GM21529 (cell line): ENCODE results near the gene KCTD16.

ENCODE experiments used
- ATAC-seq: cut with Tn5 transposase; IDR thresholded peaks from one replicate; pipeline ENCODE4 v1.9.1; 2021; ENCODE audit not compliant: unreplicated experiment

The KCTD16 gene

GRCh38 chr5:144504929-144505577, 334.4 kb downstream of the KCTD16 start:
- no peak for ATAC-seq

DNA sequence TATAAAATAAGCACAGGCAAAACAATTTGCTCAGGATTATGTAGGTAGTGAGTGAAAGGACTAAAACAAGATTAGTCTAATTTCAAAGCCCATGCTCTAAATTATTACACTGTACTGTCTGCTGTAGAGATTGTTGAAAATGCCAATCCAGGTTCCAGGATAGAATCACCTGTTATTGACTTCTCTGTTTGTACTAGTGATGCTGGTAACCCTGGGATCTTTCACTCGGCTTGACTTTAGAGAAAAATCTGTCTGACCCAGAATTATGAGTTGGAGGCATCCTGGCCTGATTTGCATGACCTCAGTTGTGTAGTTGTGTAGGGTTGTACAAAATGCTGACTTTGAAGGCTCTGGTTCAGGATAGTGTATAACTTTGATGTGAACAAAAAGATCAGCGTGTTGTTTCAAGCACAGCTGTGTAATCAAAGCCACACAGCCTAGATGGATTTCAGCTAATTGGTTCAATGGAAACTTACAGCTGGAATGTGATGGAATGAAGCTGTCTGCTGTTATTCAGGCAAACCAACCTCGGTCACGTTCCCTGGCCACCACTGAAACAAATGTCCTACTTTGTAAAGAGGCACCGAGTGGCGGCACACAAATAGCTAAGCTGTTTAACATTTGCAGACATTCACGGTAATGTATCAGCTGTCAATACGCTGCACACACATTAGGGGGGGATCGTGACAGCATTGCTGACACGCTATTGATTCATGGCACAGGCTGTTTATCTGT, 340.3 kb downstream of the KCTD16 start:
- ATAC-seq: no peak

- no peak for ATAC-seq
These were observed 341.0 kb downstream of the KCTD16 start for GRCh38 chr5:144511580-144512072.

DNA sequence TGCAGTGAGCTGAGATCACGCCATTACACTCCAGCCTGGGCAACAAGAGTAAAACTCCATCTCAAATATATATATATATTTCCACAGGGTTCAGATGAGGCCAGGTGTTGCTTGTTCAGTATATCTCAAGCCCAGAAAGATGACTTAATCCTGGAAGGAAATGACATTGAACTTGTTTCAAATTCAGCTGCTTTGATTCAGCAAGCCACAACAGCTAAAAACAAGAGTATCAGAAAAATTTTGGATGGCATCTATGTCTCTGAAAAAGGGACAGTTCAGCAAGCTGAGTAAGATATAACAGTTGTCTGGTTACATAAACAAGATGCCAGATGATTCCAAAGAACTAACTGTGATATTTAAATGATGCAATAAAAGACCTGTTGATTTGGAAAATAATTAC, 352.0 kb downstream of the KCTD16 start:
- ATAC-seq: no peak

DNA sequence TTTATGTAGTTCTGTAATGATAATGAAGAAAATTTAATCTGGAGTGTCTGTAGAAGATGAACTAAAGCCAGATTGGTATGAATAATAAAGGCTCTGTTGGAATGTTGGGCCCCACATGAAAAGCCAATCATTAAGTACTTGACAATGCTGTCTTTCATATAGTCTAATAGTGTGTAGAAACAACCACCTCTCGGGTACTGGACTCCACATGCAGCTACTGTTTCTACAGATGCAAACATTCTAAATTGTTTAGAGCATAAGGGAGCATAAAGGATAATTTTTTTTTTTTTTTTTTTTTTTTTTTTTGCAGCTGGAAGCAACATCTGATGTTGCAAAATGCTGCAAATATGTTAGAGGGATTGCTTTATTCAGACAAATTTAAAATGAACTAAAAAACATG, 354.3 kb downstream of the KCTD16 start:
- no peak for ATAC-seq

GRCh38 chr5:144531188-144531587, 360.5 kb downstream of the KCTD16 start:
- ATAC-seq: no peak
